Vagina (tissue), 2 donors: Measurements from ENCODE around the gene DNAAF3.

Source experiments
- POLR2A ChIP-seq, 2 donors: fragments of 450-650 bp; IDR thresholded peaks; one replicate each; pipeline ENCODE4 v1.6.1; 2017; ENCODE audit warnings: antibody characterized with exemption in 2 of 2, mild to moderate bottlenecking in 2 of 2, moderate library complexity in 2 of 2
- TF ChIP-seq, protein P1 (sequence below), 3 experiments: fragments of 450-650 bp in 2 of 3; fragments of 200-600 bp in 1 of 3; sonication (generic) in 1 of 3; IDR thresholded peaks; one replicate each; pipeline ENCODE4 v1.5.1; 2017 to 2019; ENCODE audit warnings: antibody characterized with exemption in 3 of 3, mild to moderate bottlenecking in 2 of 3, moderate library complexity in 2 of 3

DNA sequence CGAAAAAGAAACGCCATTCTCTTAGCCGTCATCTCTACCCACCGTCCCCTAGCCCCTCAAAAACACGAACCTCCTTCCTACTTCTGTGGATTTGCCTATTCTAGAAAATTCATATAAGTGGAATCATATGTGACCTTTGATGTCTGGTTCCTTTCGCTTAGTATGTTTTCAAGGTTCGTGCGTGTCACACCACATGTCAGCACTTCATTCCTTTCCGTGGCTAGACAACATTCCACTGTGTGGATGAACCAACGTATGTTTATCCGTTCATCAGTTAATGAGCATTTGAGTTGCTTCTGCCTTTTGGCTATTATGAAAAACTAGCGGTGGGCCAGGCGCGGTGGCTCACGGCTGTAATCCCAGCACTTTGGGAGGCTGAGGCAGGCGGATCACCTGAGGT lies 35.0 kb downstream of the DNAAF3 start:
- TF ChIP-seq, protein P1, sequence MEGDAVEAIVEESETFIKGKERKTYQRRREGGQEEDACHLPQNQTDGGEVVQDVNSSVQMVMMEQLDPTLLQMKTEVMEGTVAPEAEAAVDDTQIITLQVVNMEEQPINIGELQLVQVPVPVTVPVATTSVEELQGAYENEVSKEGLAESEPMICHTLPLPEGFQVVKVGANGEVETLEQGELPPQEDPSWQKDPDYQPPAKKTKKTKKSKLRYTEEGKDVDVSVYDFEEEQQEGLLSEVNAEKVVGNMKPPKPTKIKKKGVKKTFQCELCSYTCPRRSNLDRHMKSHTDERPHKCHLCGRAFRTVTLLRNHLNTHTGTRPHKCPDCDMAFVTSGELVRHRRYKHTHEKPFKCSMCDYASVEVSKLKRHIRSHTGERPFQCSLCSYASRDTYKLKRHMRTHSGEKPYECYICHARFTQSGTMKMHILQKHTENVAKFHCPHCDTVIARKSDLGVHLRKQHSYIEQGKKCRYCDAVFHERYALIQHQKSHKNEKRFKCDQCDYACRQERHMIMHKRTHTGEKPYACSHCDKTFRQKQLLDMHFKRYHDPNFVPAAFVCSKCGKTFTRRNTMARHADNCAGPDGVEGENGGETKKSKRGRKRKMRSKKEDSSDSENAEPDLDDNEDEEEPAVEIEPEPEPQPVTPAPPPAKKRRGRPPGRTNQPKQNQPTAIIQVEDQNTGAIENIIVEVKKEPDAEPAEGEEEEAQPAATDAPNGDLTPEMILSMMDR (IDR thresholded peaks at IDR 0.05) = no peak
- no peak for TF ChIP-seq POLR2A (IDR thresholded peaks at IDR 0.05)
